Stimulated activated CD4-positive, alpha-beta T cell treated with anti-CD3 and anti-CD28 coated beads, Interleukin-4, amount 100 ng/mL, for 4 hours (primary cell): Measurements from ENCODE around the gene ZBED4.

Experiments used
- DNase-seq, 2 experiments: peaks; one replicate each; pipeline ENCODE4 v3.0.0-alpha.2; 2020

Gene ZBED4

DNA sequence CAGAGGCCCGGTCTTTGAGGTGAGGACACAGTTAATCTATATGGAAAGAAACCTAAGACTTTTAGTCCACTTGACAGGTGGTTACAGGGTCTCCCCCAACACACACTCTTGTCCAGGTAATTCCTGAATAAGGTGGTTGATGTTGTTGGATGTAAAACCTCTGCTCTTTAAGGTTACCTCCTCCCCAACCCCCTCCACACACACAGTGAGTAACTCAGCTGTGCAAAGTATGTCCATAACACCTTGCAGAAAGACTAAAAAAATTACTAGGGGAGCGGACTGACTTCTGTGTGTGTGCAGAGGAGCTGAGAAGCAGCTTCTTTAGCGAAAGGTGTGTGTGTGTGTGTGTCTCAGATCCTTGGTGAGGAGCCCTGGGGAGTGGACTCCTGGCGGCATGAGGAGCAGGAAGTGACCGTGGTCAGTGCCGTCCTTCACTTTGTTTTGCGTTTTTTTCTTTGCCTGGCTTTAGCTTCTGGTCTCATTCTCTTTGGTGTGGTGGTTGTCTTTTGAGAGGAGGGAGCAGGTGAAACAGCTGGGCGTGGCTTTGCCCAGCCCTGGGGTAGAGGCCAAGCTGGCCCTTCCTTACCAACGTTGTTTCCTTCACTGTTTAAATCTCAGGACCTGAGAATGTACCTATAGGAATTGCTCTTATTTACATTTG, 1.7 kb downstream of the ZBED4 start:
- DNase-seq = no peak

- DNase-seq = no peak
These were observed 2.7 kb downstream of the ZBED4 start for GRCh38 chr22:49856343-49856742.

DNA sequence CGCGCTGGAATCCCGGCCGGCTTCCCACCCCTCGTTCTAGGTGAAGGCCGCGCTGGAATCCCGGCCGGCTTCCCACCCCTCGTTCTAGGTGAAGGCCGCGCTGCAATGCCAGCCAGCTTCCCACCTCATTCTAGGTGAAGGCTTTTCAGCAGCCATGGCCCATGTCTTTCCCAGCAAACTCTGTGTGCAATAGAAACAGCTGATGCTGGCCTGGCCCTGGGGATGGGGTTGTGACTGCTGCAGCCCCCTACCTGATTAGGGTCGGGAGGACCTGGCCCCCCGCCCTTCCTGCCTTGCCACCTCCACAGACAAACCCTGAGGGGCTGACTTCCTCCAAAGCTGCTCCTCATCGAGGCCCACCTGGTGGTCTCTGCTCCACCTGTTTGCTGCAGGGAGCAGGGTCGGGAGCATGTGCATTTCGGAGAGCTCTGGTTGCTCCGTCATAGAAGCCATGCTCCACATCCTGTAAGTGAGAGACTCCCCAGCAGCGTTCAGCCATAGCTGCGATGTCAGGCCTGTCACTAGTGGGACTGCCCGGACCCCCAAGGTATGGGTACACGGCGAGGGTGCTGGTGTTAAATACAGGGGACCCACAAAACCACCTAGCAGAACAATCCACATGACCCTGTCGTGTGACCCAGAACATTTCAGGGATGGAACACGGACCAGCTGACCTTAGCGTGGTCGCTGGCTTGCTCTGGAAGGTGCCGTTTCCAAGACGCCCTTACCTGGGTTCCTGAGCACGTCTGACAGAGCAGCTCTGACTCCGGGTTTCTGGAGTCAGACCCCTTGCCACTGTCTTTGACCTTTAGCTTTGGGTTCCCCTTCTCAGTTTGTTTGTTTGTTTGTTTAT, 3.3 kb downstream of the ZBED4 start:
- DNase-seq = no peak

DNA sequence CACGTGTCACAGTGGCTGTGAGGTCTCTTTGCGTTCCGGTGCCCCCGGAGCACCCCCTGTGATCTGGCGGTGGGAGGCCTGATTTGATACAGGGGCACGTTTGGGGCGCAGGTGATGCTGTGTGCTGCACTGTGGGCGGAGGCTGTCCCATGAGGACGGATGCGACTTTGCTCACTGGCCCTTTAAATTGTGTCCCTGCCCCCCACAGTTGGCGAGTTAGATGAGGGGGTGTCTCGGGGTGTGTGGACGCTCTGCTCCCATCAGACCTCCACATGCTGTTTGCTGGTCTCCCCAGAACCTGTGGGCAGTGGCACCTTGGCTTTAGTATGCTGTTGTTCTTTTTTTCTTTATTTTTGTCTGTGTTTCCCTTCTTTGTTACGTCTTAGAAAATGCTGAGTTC, 5.2 kb downstream of the ZBED4 start:
- DNase-seq = no peak

GRCh38 chr22:49861642-49862495, 8.2 kb downstream of the ZBED4 start:
- no peak for DNase-seq

GRCh38 chr22:49862496-49862776, 8.8 kb downstream of the ZBED4 start:
- no peak for DNase-seq

GRCh38 chr22:49863931-49864330, 10.3 kb downstream of the ZBED4 start:
- DNase-seq = no peak

DNA sequence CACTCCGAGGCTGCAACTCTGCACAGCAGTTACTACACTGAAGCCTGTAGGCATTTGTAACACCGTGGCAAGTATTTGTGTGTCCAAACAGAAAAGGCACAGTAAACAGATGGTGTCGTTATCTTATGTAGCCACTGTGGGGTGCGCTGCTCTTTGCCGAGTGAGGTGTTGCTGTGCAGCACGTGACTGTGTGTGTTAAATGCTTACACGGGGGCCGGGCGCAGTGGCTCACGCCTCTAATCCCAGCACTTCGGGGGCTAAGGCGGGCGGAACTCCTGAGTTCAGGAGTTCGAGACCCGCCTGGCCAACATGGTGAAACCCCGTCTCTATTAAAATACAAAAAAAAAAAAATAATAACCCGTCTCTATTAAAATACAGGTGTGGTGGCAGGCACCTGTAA, 11.5 kb downstream of the ZBED4 start:
- DNase-seq = no peak

DNA sequence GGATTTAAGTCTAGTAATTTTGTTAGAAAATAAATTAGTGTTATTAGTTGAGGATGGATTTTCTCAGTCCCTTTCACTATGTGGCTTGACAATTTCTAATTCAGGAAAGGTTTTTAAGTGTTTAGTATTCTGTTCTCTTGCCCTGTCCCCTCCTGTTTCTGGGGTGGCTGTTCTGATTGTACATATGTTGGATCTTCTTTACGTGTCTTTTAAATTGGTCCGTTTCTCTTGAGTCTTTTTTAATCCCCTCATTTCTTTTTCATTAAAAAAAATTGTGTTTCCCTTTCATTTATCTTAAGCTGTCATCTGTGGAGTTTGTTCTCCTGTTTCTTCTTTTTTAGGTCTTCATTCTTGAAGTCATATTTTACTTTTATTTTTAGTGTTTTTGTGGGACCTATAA, 12.5 kb downstream of the ZBED4 start:
- no peak for DNase-seq

DNA sequence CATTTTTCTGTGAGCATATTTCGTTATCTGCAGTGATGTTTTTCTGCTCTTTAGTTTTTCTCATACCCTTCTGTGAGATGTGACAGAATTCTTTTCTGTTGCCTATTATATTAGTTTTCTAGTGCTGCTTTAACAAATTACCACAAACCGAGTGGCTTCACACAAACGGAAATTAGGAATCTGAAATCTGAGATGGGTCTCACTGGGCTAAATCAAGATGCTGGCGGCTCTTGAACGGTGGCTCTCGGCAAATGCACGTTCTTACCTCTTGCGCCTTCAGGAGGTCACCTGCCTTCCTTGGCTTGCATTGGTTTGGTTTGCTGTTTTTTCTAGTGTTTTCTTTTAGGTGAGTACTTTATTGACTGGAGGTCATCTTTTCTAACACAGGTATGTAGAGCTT, 13.0 kb downstream of the ZBED4 start:
- DNase-seq = no peak

DNA sequence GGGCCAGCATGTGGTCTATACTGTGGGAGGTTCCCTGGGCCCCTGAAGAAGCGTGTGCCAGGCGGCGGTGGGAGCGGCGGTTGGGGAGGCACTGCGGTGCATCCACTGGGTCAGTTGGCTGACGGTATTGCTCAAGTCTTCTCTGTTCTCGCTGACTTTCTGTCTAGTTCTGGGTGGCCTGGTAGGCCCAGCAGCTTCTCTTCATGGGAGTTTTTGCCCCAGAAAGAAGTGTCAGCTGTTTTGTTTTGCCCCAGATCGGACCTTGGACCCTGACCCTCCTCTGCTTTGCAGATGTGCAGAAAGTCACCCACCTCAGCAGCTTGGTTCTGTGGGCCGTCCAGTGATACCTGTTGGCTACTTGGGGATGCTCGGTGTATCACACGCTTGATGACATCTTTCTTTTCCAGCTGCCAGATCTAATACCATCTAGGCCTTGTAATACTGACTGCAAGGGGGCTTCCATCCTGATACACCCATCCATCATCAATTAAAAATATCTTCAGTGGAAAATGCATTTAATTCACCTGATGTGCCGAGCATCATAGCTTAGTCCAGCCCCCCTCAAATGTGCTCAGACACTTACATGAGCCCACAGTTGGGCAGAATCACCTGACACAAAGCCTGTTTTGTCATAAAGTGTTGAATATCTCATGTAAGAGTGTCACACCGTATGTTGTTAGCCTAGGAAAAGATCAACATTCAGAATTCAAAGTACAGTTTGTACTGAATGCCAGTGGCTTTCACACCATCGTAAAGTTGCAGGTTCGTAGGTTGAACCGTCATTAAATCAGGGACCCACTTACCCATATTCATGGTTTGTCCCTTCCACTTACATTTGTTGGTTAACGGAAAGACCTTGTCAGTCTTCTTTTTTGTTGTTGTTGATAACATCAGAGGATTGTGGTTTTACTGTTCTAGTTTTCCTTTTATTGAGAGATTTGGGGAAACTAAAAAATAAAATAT, 13.9 kb downstream of the ZBED4 start:
- DNase-seq = no peak

GRCh38 chr22:49869086-49869830, 15.6 kb downstream of the ZBED4 start:
- DNase-seq = no peak

- no peak for DNase-seq
These were observed 16.4 kb downstream of the ZBED4 start for GRCh38 chr22:49869845-49870712.

DNA sequence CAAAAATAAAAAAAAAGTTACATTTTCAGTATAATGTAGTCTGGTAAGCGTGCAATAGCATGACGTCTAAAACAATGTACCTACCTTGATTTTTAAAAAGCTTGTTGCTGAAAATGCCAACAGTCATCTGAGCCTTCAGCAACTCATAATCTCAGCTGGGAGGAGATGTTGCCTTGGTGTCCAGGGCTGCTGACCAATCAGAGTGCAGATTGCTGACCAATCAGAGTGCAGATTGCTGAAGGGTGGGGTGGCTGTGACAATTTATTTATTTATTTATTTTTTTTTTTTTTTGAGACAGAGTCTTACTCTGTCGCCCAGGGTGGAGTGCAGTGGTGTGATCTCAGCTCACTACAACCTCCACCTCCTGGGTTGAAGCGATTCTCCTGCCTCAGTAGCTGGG, 17.8 kb downstream of the ZBED4 start:
- DNase-seq = no peak

GRCh38 chr22:49872347-49872746, 18.7 kb downstream of the ZBED4 start:
- no peak for DNase-seq

- DNase-seq = no peak
These were observed 19.7 kb downstream of the ZBED4 start for GRCh38 chr22:49873228-49873940.

- no peak for DNase-seq
These were observed 24.0 kb downstream of the ZBED4 start for GRCh38 chr22:49877642-49878041.

DNA sequence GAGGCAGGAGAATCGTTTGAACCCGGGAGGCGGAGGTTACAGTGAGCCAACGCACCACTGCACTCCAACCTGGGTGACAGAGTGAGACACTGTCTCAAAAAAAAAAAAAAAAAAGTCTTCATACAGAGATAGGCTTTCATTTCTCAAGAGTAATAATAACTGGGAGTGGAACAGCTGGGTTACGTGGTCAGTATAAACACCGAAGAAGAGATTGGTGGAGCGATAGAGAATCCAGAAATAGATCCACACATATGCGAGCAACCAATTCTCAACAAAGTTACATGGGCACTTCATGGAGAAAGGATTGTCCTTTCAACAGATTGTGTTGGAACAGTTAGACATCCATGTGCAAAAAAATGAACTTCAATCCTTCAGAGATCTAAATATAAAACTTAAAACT, 24.6 kb downstream of the ZBED4 start:
- no peak for DNase-seq

GRCh38 chr22:49879871-49880270, 26.2 kb downstream of the ZBED4 start:
- DNase-seq = no peak

DNA sequence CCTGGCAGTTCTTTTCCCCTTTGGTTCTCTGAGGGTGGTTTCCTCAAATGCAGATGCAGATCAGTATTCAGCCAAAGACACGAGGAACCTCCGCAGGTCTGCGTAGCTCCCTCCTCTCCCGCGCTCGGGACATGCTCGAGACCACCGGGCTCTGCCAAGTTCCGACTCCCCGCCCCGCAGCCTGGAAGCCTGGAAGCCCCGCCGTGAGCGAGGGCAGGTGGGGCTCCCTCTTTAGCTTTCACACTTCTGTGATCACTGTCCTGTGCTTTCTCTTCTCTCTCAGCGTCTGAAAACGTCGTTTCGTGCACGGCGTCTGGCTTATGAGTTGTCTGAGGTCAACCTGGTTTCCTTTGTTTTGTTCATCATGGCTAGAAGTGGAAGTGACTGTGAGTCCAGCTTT, 26.6 kb downstream of the ZBED4 start:
- no peak for DNase-seq
